ENCODE data around the gene VPS26B. TPM values are rescaled to one million over a fixed set of nuclear protein-coding genes. Genes with fewer than 3 reads are reported as not detected.

The VPS26B gene
- total and polyA plus RNA-seq, 9 of the 15 experiments (the other 6 are each of a cell fraction or from before 2014, with no cell fraction given) = 3.5 to 43.3 (median 27.4) TPM

DNA sequence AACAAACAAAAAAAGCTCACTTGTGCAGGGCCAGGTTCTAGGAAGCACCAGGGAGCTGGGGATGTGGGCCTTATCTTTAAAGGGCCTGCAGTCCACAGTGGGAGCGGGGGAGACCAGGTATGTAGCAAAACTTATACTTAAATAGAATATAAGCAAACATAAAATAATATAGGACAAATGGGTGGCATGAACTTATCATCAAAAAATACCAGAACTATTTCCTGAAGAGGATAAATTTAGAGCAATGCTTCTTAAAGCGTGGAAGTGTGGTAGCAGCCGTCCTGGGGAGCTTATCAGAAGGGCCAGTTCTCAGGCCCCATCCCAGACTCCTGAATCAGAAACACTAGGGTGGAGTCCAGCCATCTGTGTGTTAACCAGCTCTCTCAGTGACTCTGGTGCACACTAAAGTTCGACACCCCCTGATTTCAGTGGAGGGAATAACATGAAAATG lies 9.3 kb downstream of the VPS26B start (continued):
- TF ChIP-seq SMAD4 (CRISPR knock-in tag; conservative IDR thresholded peaks at IDR 0.05) = peak; percentile 37; the same call in 1 of the 2 replicates
- peak; percentile 83 for TF ChIP-seq ARID1B (IDR thresholded peaks at IDR 0.05)
- TF ChIP-seq DPF2 (IDR thresholded peaks at IDR 0.05) = peak; percentile 80
- TF ChIP-seq RHOXF2B (CRISPR knock-in tag; conservative IDR thresholded peaks at IDR 0.05) = no peak
- TF ChIP-seq XRCC4 (IDR thresholded peaks at IDR 0.05; ENCODE audit: extremely low read depth, insufficient read depth, insufficient read length) = no peak
- no peak for TF ChIP-seq ZNF79 (CRISPR knock-in tag; IDR thresholded peaks at IDR 0.05; ENCODE audit: low read depth)
- TF ChIP-seq KAT7 (CRISPR knock-in tag; IDR thresholded peaks at IDR 0.05; ENCODE audit: borderline replicate concordance) = no peak
- no peak for TF ChIP-seq PHF20 (IDR thresholded peaks at IDR 0.05; ENCODE audit: partially characterized antibody)
- TF ChIP-seq FOXJ2 (tag; IDR thresholded peaks at IDR 0.05) = no peak
- TF ChIP-seq TAF15 (IDR thresholded peaks at IDR 0.05; ENCODE audit: low read depth, low read length) = no peak
- TF ChIP-seq ZNF592 (IDR thresholded peaks at IDR 0.05) = 0 out of 2 replicates have a peak, but pooled peaks have one; percentile 42
- TF ChIP-seq, protein P1, sequence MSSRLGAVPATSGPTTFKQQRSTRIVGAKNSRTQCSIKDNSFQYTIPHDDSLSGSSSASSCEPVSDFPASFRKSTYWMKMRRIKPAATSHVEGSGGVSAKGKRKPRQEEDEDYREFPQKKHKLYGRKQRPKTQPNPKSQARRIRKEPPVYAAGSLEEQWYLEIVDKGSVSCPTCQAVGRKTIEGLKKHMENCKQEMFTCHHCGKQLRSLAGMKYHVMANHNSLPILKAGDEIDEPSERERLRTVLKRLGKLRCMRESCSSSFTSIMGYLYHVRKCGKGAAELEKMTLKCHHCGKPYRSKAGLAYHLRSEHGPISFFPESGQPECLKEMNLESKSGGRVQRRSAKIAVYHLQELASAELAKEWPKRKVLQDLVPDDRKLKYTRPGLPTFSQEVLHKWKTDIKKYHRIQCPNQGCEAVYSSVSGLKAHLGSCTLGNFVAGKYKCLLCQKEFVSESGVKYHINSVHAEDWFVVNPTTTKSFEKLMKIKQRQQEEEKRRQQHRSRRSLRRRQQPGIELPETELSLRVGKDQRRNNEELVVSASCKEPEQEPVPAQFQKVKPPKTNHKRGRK (tag; IDR thresholded peaks at IDR 0.05) = no peak
- no peak for TF ChIP-seq BRD9 (IDR thresholded peaks at IDR 0.05; ENCODE audit: low read depth, partially characterized antibody)
- 0 out of 4 replicates have a peak, but pooled peaks of 1 of the 2 experiments have one; percentile 53 for TF ChIP-seq MNT (conservative IDR thresholded peaks at IDR 0.05)
- no peak for TF ChIP-seq DNMT1 (IDR thresholded peaks at IDR 0.05)
- TF ChIP-seq, protein P2, sequence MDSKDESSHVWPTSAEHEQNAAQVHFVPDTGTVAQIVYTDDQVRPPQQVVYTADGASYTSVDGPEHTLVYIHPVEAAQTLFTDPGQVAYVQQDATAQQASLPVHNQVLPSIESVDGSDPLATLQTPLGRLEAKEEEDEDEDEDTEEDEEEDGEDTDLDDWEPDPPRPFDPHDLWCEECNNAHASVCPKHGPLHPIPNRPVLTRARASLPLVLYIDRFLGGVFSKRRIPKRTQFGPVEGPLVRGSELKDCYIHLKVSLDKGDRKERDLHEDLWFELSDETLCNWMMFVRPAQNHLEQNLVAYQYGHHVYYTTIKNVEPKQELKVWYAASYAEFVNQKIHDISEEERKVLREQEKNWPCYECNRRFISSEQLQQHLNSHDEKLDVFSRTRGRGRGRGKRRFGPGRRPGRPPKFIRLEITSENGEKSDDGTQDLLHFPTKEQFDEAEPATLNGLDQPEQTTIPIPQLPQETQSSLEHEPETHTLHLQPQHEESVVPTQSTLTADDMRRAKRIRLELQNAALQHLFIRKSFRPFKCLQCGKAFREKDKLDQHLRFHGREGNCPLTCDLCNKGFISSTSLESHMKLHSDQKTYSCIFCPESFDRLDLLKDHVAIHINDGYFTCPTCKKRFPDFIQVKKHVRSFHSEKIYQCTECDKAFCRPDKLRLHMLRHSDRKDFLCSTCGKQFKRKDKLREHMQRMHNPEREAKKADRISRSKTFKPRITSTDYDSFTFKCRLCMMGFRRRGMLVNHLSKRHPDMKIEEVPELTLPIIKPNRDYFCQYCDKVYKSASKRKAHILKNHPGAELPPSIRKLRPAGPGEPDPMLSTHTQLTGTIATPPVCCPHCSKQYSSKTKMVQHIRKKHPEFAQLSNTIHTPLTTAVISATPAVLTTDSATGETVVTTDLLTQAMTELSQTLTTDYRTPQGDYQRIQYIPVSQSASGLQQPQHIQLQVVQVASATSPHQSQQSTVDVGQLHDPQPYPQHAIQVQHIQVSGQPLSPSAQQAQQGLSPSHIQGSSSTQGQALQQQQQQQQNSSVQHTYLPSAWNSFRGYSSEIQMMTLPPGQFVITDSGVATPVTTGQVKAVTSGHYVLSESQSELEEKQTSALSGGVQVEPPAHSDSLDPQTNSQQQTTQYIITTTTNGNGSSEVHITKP (IDR thresholded peaks at IDR 0.05; ENCODE audit: partially characterized antibody) = peak; percentile 70
- TF ChIP-seq MYNN (IDR thresholded peaks at IDR 0.05) = no peak
- no peak for TF ChIP-seq MYNN (CRISPR knock-in tag; IDR thresholded peaks at IDR 0.05)
- no peak for TF ChIP-seq XRCC3 (IDR thresholded peaks at IDR 0.05)

Measured in K562 (cell line).